GM12878 (cell line): ENCODE data around the gene ABCC9. TPM values are rescaled to one million over a fixed set of nuclear protein-coding genes. Genes with fewer than 3 reads are reported as not detected.

ENCODE experiments used
- ATAC-seq: fragments of 200-7000 bp; cut with Tn5 transposase; 3 replicates; pipeline ENCODE4 v1.9.1; 2020; ENCODE audit warnings: mild to moderate bottlenecking, moderate library complexity
- BruUV-seq: library from RNA; stranded (reverse); fragments of 400-500 nt; replicated peaks from 2 replicates; lab custom pipeline; 2021; lab: Mats Ljungman, UMichigan
- CTCF ChIA-PET: fragments of 300-600 bp; sonication (Branson Sonifier 250); formaldehyde crosslinking; extraction: SDS; loops from one replicate; lab custom pipeline; 2021; ENCODE audit warnings: inconsistent platforms; lab: Yijun Ruan, JAX
- POLR2A ChIA-PET: fragments of 350-600 bp; formaldehyde crosslinking; extraction: SDS; loops from one replicate; lab custom pipeline; 2021; ENCODE audit warnings: inconsistent platforms; lab: Charles Lee
- RAD21 ChIA-PET: fragments of 300-600 bp; sonication (Branson Sonifier 250); formaldehyde crosslinking; loops from one replicate; lab custom pipeline; 2023; ENCODE audit warnings: antibody characterized with exemption; ENCODE audit not compliant: unreplicated experiment; lab: Charles Lee
- SMC1A ChIA-PET: fragments of 300-600 bp; sonication (Branson Sonifier 250); formaldehyde crosslinking; loops from one replicate; lab custom pipeline; 2023; ENCODE audit not compliant: unreplicated experiment, uncharacterized antibody; lab: Charles Lee
- DNase-seq: peaks from one replicate; pipeline ENCODE4 v3.0.0-alpha.2; 2011; ENCODE audit warnings: low read depth, low spot score
- FAIRE-seq: peaks from 3 replicates; lab custom pipeline; 2011; peaks lifted over from hg19 to GRCh38; lab: Jason Lieb, UNC
- H2AFZ ChIP-seq: 2 replicates; pipeline ENCODE4 v1.6.0; 2011; ENCODE audit warnings: low read depth, low read length, control low read depth; ENCODE audit not compliant: control insufficient read depth
- H3K27ac ChIP-seq: 2 replicates; pipeline ENCODE4 v1.5.1; 2011; ENCODE audit warnings: control low read depth; ENCODE audit not compliant: control insufficient read depth, insufficient read depth
- H3K27me3 ChIP-seq, 2 experiments: replicated peaks in 1 of 2; 2 replicates each; pipeline versions ENCODE4 v1.6.0 to v1.6.1; 2011; ENCODE audit warnings: low read length in 1 of 2; ENCODE audit not compliant: control insufficient read depth in 2 of 2, insufficient read depth in 2 of 2
- H3K36me3 ChIP-seq, 2 experiments: 2 replicates each; pipeline ENCODE4 v1.5.1; 2011; ENCODE audit warnings: low read length in 1 of 2; ENCODE audit not compliant: control insufficient read depth in 2 of 2, insufficient read depth in 2 of 2
- H3K4me1 ChIP-seq: 2 replicates; pipeline ENCODE4 v1.6.1; 2011; ENCODE audit warnings: mild to moderate bottlenecking, low read length, moderate library complexity, mixed read lengths; ENCODE audit not compliant: control insufficient read depth, insufficient read depth
- H3K4me2 ChIP-seq: 2 replicates; pipeline ENCODE4 v1.6.0; 2011; ENCODE audit warnings: control low read depth; ENCODE audit not compliant: control insufficient read depth, insufficient read depth
- H3K4me3 ChIP-seq: fragments of 200-600 bp; sonication (generic); 2 replicates; pipeline ENCODE4 v1.5.1; 2016
- H3K79me2 ChIP-seq: 2 replicates; pipeline ENCODE4 v1.6.0; 2011; ENCODE audit warnings: low read length; ENCODE audit not compliant: control insufficient read depth, insufficient read depth
- H3K9ac ChIP-seq: 2 replicates; pipeline ENCODE4 v1.8.0; 2011; ENCODE audit warnings: low read length, control low read depth, mixed read lengths; ENCODE audit not compliant: control insufficient read depth, insufficient read depth
- H3K9me3 ChIP-seq: replicated peaks from 3 replicates; pipeline ENCODE4 v1.5.1; 2011; ENCODE audit warnings: mild to moderate bottlenecking, low read length; ENCODE audit not compliant: control insufficient read depth, insufficient read depth
- H4K20me1 ChIP-seq: 2 replicates; pipeline ENCODE4 v1.6.0; 2011; ENCODE audit not compliant: control insufficient read depth, insufficient read depth
- BHLHE40 ChIP-seq, 2 experiments: fragments of 450-650 bp in 1 of 2; IDR thresholded peaks; 2 replicates each; pipeline ENCODE4 v1.6.1; 2011 to 2017; ENCODE audit warnings: low read depth in 2 of 2, borderline replicate concordance in 1 of 2, improper control_type of control experiment in 1 of 2, low read length in 1 of 2, mild to moderate bottlenecking in 1 of 2
- BRCA1 ChIP-seq: IDR thresholded peaks from 2 replicates; pipeline ENCODE4 v1.6.1; 2011; ENCODE audit warnings: low read depth, low read length, improper control_type of control experiment
- CBFB ChIP-seq: IDR thresholded peaks from 2 replicates; pipeline ENCODE4 v1.6.1; 2016; ENCODE audit warnings: antibody characterized with exemption, low read depth
- EP300 ChIP-seq, 2 experiments: fragments of 150-350 bp in 1 of 2; IDR thresholded peaks; 2 replicates each; pipeline ENCODE4 v1.6.1; 2011 to 2012; ENCODE audit warnings: low read depth in 2 of 2, low read length in 2 of 2, borderline replicate concordance in 1 of 2, improper control_type of control experiment in 1 of 2, inconsistent platforms in 1 of 2; ENCODE audit not compliant: control insufficient read depth in 1 of 2
- IKZF2 ChIP-seq, 2 experiments: fragments of 450-650 bp; IDR thresholded peaks; 2 replicates each; pipeline ENCODE4 v1.6.1; 2017; ENCODE audit warnings: mild to moderate bottlenecking in 2 of 2, moderate library complexity in 2 of 2
- IRF4 ChIP-seq: IDR thresholded peaks from 2 replicates; pipeline ENCODE4 v1.6.1; 2011; ENCODE audit warnings: low read depth, low read length
- JUNB ChIP-seq: IDR thresholded peaks from 2 replicates; pipeline ENCODE4 v1.6.1; 2016; ENCODE audit warnings: antibody characterized with exemption, mild to moderate bottlenecking
- NR2C1 ChIP-seq: fragments of 450-650 bp; IDR thresholded peaks from 2 replicates; pipeline ENCODE4 v1.6.1; 2017; ENCODE audit warnings: antibody characterized with exemption, mild to moderate bottlenecking, moderate library complexity
- POLR2AphosphoS5 ChIP-seq: IDR thresholded peaks from 2 replicates; pipeline ENCODE4 v1.6.1; 2011; ENCODE audit warnings: mild to moderate bottlenecking, low read length, inconsistent platforms
- RUNX3 ChIP-seq: IDR thresholded peaks from 2 replicates; pipeline ENCODE4 v1.6.1; 2012; ENCODE audit warnings: low read length, inconsistent platforms
- SP1 ChIP-seq: IDR thresholded peaks from one replicate; pipeline ENCODE4 v1.6.1; 2011; ENCODE audit warnings: low read depth, low read length
- TAF1 ChIP-seq: IDR thresholded peaks from 2 replicates; pipeline ENCODE4 v1.6.1; 2011; ENCODE audit warnings: mild to moderate bottlenecking, low read depth, low read length, borderline replicate concordance
- TARDBP ChIP-seq: IDR thresholded peaks from 2 replicates; pipeline ENCODE4 v1.6.1; 2016; ENCODE audit warnings: borderline replicate concordance
- TCF12 ChIP-seq: IDR thresholded peaks from 2 replicates; pipeline ENCODE4 v1.6.1; 2011; ENCODE audit warnings: low read depth, mild to moderate bottlenecking, low read length
- TCF7 ChIP-seq: IDR thresholded peaks from 2 replicates; pipeline ENCODE4 v1.6.1; 2014; ENCODE audit warnings: antibody characterized with exemption, borderline replicate concordance
- ZBED1 ChIP-seq: IDR thresholded peaks from 2 replicates; pipeline ENCODE4 v1.6.1; 2016; ENCODE audit warnings: borderline replicate concordance
- WGBS: methylation state at CpG from one replicate; pipeline ENCODE4 v1.1.6; 2016; ENCODE audit warnings: low lambda C conversion rate; ENCODE audit not compliant: insufficient replicate concordance, insufficient coverage; ENCODE audit errors: missing lambda C conversion rate; 5-methylcytosine and 5-hydroxymethylcytosine counted together
- in situ Hi-C: fragments of 300-500 bp; cut with MboI; formaldehyde crosslinking; loops from 9 replicates; pipeline ENCODE4 v1.14.3; 2018; ENCODE audit warnings: mixed read lengths
- intact Hi-C: fragments of 100-400 bp; cut with micrococcal nuclease; formaldehyde crosslinking; loops from one replicate; pipeline ENCODE4 v1.14.2; 2022; ENCODE audit not compliant: unreplicated experiment
- polyA plus RNA-seq, 11 experiments: library from polyadenylated mRNA; depleted of rRNA in 4 of 11; unstranded in 6 of 11; stranded (reverse) in 5 of 11; fragments of >200 nt; fragmentation: Nextera tagmentation in 4 of 11; fragmentation: Illumina TruSeq in 1 of 11; extraction: Ambion mirVana in 4 of 11; extraction: Trizol in 1 of 11; gene quantifications; 1 replicate in 1 of 11; 2 replicates in 10 of 11; pipeline versions ENCODE4 v1.2.1 to v1.2.3, GENCODE V29; 2011 to 2016; ENCODE audit warnings: inconsistent platforms in 2 of 11, missing spikeins in 2 of 11, low read depth in 1 of 11
- total RNA-seq, 4 experiments: library from RNA; depleted of rRNA in 3 of 4; stranded (reverse); fragments of >200 nt in 3 of 4; fragmentation: Illumina TruSeq in 1 of 4; extraction: Trizol in 1 of 4; gene quantifications; 2 replicates each; pipeline versions ENCODE4 v1.2.1 to v1.2.3, GENCODE V29; 2013 to 2021
- TF ChIP-seq, protein P1 (sequence below): IDR thresholded peaks from 2 replicates; pipeline ENCODE4 v1.6.1; 2011; ENCODE audit warnings: mild to moderate bottlenecking, low read depth, low read length, moderate library complexity; ENCODE audit not compliant: insufficient replicate concordance
- TF ChIP-seq, protein P2 (sequence below): fragments of 150-350 bp; IDR thresholded peaks from 2 replicates; pipeline ENCODE4 v1.6.1; 2016; ENCODE audit warnings: low read depth, low read length

The ABCC9 gene
- total and polyA plus RNA-seq, 10 of the 15 experiments (the other 5 are each of a cell fraction or from before 2014, with no cell fraction given): under 0.01 to 0.10 (median 0.04) TPM; not detected in 2

DNA sequence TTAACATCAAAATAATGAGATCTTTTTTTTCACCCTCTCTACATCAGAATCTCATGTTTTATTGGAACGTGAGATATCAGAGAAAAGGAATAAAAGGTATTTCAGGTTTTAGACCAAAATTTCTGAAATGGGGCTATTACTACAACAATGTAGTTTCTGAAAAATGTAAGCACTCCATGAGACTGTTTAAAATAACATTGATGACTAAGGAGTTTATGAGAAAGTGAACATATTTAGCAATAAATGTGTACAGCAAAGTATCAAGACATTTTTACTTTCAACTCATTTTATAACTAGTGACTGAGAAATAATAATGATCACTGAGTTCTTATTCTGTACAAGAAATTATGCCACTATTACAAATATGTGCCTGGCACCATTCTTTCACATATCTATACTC lies 39.3 kb upstream of the ABCC9 start:
- H3K4me3 ChIP-seq: no peak overlapping the region
- no peaks in the 10 kb centered on the region for H4K20me1 ChIP-seq
- WGBS: 0% methylated on average over 1 of the region's 1 CpG
- H3K27me3 ChIP-seq: no peaks in the 10 kb centered on the region
- intact Hi-C loops: no loop called here
- ChIA-PET CTCF (no interaction called here), POLR2A (no interaction called here), SMC1A (interaction anchor here (1.4 kb wide), 1 partner anchor 10 kb away, joined by 3 read pairs; no protein-coding TSS in a partner anchor), RAD21 (no interaction called here)
- H3K36me3 ChIP-seq: no peaks in the 10 kb centered on the region
- H3K4me1 ChIP-seq: no peaks in the 10 kb centered on the region
- TF ChIP-seq TAF1 (no peak), IRF4 (no peak), EP300 (IDR thresholded peaks at IDR 0.05; ENCODE audit: borderline replicate concordance in 1 of 2, control insufficient read depth in 1 of 2, low read depth in 2 of 2, low read length in 2 of 2) (no peak), POLR2AphosphoS5 (no peak), SP1 (no peak), NR2C1 (no peak), TCF12 (no peak), ZBED1 (no peak), TCF7 (no peak), BRCA1 (no peak), RUNX3 (no peak), BHLHE40 (IDR thresholded peaks at IDR 0.05; ENCODE audit: borderline replicate concordance in 1 of 2, low read depth in 2 of 2, low read length in 1 of 2) (no peak), JUNB (no peak), CBFB (no peak), IKZF2 (IDR thresholded peaks at IDR 0.05) (no peak), TARDBP (no peak)
- TF ChIP-seq, protein P1, sequence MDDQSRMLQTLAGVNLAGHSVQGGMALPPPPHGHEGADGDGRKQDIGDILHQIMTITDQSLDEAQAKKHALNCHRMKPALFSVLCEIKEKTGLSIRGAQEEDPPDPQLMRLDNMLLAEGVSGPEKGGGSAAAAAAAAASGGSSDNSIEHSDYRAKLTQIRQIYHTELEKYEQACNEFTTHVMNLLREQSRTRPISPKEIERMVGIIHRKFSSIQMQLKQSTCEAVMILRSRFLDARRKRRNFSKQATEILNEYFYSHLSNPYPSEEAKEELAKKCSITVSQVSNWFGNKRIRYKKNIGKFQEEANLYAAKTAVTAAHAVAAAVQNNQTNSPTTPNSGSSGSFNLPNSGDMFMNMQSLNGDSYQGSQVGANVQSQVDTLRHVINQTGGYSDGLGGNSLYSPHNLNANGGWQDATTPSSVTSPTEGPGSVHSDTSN: no peak
- TF ChIP-seq, protein P2, sequence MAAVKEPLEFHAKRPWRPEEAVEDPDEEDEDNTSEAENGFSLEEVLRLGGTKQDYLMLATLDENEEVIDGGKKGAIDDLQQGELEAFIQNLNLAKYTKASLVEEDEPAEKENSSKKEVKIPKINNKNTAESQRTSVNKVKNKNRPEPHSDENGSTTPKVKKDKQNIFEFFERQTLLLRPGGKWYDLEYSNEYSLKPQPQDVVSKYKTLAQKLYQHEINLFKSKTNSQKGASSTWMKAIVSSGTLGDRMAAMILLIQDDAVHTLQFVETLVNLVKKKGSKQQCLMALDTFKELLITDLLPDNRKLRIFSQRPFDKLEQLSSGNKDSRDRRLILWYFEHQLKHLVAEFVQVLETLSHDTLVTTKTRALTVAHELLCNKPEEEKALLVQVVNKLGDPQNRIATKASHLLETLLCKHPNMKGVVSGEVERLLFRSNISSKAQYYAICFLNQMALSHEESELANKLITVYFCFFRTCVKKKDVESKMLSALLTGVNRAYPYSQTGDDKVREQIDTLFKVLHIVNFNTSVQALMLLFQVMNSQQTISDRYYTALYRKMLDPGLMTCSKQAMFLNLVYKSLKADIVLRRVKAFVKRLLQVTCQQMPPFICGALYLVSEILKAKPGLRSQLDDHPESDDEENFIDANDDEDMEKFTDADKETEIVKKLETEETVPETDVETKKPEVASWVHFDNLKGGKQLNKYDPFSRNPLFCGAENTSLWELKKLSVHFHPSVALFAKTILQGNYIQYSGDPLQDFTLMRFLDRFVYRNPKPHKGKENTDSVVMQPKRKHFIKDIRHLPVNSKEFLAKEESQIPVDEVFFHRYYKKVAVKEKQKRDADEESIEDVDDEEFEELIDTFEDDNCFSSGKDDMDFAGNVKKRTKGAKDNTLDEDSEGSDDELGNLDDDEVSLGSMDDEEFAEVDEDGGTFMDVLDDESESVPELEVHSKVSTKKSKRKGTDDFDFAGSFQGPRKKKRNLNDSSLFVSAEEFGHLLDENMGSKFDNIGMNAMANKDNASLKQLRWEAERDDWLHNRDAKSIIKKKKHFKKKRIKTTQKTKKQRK: no peak
- ATAC-seq: no peak
- H3K9me3 ChIP-seq: no peaks in the 10 kb centered on the region
- no peak overlapping the region for H3K4me2 ChIP-seq
- no peak overlapping the region for H2AFZ ChIP-seq
- no peak overlapping the region for H3K27ac ChIP-seq
- in situ Hi-C loops: no loop called here
- no peak for FAIRE-seq
- H3K79me2 ChIP-seq: no peaks in the 10 kb centered on the region
- DNase-seq: no peak
- BruUV-seq: no TSS peak
- H3K9ac ChIP-seq: no peak overlapping the region
